HK-2 (cell line): ENCODE data around the gene FBXO2.
A peak's percentile ranks its signal among the peaks of the same experiment; 100 is the strongest.

ENCODE experiments used
- DNase-seq: peaks from one replicate; pipeline ENCODE4 v3.0.0-alpha.2; 2018; ENCODE audit not compliant: unreplicated experiment

The FBXO2 gene

GRCh38 chr1:11654137-11654938 lies at the start of gene FBXO2, which contains the start of gene FBXO44:
Gene FBXO2 (minus strand): TSS chr1:11654429. CDS start chr1:11654340, 89 bp downstream.
Gene FBXO44 (plus strand): TSS chr1:11654877. CDS start chr1:11655836, 959 bp downstream.
- DNase-seq = peak; percentile 59

- DNase-seq = no peak
These were observed 49.3 kb upstream of the FBXO2 start for GRCh38 chr1:11703357-11704193.

- no peak for DNase-seq
These were observed 48.0 kb upstream of the FBXO2 start for GRCh38 chr1:11701981-11702803.

GRCh38 chr1:11701551-11701961 lies 47.3 kb upstream of the FBXO2 start:
- no peak for DNase-seq

GRCh38 chr1:11700601-11701467 lies 46.6 kb upstream of the FBXO2 start:
- no peak for DNase-seq

GRCh38 chr1:11697893-11698210 lies 43.6 kb upstream of the FBXO2 start:
- no peak for DNase-seq

GRCh38 chr1:11697188-11697892 lies 43.1 kb upstream of the FBXO2 start:
- no peak for DNase-seq

- no peak for DNase-seq
These were observed 41.6 kb upstream of the FBXO2 start for GRCh38 chr1:11695861-11696260.

GRCh38 chr1:11693917-11694316 lies 39.7 kb upstream of the FBXO2 start:
- no peak for DNase-seq

- peak; percentile 66 for DNase-seq
These were observed 38.9 kb upstream of the FBXO2 start for GRCh38 chr1:11693024-11693590.

GRCh38 chr1:11691928-11692711 lies 37.9 kb upstream of the FBXO2 start:
- no peak for DNase-seq

- DNase-seq = no peak
These were observed 37.2 kb upstream of the FBXO2 start, which contains the start of gene DRAXIN for GRCh38 chr1:11691302-11691914. Gene DRAXIN (plus strand): TSS chr1:11691710. CDS start chr1:11706259, 14,549 bp downstream.

GRCh38 chr1:11690397-11691301 lies 36.4 kb upstream of the FBXO2 start:
- no peak for DNase-seq

GRCh38 chr1:11688506-11688905 lies 34.3 kb upstream of the FBXO2 start:
- DNase-seq = no peak

- no peak for DNase-seq
These were observed 31.1 kb upstream of the FBXO2 start for GRCh38 chr1:11685210-11685752.

GRCh38 chr1:11684070-11684469 lies 29.8 kb upstream of the FBXO2 start:
- no peak for DNase-seq

- DNase-seq = no peak
These were observed 28.6 kb upstream of the FBXO2 start for GRCh38 chr1:11682799-11683198.
